ENCODE measurements around the gene ATP9B.
"Not testable (repeated sequence)": the region's sequence is repeated elsewhere in the genome, so short reads cannot be mapped to it uniquely, and the experiment has no call there.

The ATP9B gene

DNA sequence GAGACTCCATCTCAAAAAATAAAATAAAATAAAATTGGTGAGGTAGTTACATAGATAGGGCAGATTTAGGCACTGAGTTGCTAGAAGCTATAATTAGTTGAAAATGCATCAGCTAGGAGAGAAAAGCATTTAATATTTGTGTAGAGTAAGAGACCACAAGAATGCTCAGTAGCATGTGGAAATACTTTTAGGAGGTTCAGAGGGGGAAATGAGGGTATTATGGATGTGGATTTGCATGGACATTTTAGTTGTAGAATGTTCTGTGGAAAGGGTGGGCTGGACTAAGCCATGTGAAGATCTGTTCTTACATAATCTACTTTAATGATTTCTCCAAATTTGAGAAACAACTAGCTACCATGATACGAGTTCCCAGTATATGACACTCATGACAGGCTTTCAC is 95.5 kb downstream of the ATP9B start:
- TF ChIP-seq, protein P1, sequence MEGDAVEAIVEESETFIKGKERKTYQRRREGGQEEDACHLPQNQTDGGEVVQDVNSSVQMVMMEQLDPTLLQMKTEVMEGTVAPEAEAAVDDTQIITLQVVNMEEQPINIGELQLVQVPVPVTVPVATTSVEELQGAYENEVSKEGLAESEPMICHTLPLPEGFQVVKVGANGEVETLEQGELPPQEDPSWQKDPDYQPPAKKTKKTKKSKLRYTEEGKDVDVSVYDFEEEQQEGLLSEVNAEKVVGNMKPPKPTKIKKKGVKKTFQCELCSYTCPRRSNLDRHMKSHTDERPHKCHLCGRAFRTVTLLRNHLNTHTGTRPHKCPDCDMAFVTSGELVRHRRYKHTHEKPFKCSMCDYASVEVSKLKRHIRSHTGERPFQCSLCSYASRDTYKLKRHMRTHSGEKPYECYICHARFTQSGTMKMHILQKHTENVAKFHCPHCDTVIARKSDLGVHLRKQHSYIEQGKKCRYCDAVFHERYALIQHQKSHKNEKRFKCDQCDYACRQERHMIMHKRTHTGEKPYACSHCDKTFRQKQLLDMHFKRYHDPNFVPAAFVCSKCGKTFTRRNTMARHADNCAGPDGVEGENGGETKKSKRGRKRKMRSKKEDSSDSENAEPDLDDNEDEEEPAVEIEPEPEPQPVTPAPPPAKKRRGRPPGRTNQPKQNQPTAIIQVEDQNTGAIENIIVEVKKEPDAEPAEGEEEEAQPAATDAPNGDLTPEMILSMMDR (IDR thresholded peaks at IDR 0.05; ENCODE audit: insufficient read depth, missing control alignments), result no peak
- FAIRE-seq (peak; percentile 92), DNase-seq (ENCODE audit: insufficient read length, low spot score) (no peak)

DNA sequence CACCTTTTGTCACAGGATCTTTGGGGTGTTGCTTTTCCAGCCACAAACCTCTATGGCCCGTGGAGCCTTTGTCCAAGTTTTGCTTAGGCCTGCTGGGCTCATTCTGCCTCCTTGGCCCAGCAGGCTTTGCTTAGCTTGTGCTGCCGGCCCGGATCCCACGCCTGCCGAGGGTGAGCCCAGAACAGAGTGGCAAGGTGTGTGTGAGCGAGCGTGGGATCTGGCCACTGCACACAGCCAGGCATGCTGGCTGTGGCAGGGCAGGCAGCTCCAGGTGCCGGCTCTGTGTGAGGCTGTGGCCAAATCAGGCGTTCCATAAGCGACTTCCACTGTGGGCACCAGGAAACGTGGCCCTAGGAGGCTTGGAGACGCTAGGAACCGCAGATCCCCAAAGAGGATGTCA is 97.5 kb downstream of the ATP9B start:
- TF ChIP-seq, protein P1 (IDR thresholded peaks at IDR 0.05; ENCODE audit: insufficient read depth, missing control alignments), result no peak
- no peak for FAIRE-seq
- DNase-seq (ENCODE audit: insufficient read length, low spot score), result no peak

DNA sequence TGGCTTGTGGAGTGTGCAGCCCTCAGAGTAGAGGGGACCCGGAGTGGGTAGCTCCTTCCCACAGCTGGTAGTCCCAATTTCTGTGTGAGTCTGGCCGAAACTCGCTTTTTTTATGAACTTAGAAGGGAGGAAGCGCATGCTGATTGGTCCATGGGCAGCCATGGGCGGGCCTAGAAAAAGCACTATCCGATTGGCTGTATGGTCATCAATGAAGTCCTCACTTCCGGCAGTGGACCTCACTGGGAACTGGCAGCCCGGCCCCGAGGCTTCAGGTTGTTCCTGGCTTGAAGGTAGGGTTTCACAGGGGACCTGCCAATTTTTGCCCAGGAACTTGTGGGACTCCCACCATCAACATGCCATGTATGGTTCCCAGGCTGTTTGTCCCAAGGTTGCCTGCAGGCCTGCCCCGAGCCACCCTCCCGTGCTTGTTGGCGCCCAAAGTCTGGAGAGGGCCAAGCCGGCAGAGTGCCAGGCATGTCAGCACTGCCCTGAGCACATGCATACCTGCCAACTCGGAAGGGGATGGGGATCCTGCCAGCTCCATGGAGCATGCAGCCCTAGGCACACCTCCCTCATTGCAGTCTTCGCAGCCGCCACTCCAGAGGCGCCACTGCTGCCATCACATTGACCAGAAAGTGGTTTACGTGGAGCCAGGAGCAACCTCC is 98.5 kb downstream of the ATP9B start:
- DNase-seq (ENCODE audit: insufficient read length, low spot score), result no peak
- no peak for FAIRE-seq
- TF ChIP-seq, protein P1 (IDR thresholded peaks at IDR 0.05; ENCODE audit: insufficient read depth, missing control alignments), result no peak

DNA sequence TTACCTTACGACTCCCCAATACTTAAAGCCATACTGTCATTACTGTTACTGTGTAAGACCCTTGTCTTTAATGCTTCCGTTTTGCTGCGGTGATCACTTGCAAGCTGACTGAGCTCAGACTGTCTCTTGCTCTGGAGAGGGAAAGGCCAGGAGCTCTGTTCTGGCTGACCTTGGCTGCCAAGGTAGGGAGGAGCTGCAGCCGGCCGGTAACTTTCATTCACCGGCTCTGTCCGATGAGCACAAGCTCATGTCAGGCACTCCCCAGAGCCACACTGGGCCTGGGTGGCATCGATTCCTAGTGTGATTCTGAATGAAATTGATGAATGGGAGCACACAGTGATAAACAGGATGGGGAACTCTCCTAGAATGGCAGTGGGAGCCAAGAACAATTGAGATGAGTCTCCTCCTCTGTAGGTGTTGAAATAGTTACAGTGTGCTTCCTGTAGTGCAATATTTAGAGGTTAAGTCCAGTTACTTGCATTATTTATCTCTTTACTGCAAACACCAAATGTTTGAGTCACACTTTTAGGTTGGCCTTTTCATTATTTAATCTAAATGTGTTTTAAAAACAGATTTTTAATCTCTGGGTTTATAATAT is 100.9 kb downstream of the ATP9B start:
- FAIRE-seq (no peak), DNase-seq (ENCODE audit: insufficient read length, low spot score) (no peak)
- TF ChIP-seq, protein P1 (IDR thresholded peaks at IDR 0.05; ENCODE audit: insufficient read depth, missing control alignments), result no peak

DNA sequence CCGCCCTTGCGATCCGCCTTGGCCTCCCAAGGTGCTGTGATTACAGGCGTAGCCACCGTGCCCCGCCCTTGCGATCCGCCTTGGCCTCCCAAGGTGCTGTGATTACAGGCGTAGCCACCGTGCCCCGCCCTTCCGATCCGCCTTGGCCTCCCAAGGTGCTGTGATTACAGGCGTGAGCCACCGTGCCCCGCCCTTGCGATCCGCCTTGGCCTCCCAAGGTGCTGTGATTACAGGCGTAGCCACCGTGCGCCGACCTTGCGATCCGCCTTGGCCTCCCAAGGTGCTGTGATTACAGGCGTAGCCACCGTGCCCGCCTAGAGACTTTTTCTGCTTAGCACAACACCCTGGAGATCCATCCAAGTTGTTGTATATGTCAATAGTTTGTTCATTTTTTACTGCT is 103.1 kb downstream of the ATP9B start:
- not testable (repeated sequence) for DNase-seq (ENCODE audit: insufficient read length, low spot score); FAIRE-seq

DNA sequence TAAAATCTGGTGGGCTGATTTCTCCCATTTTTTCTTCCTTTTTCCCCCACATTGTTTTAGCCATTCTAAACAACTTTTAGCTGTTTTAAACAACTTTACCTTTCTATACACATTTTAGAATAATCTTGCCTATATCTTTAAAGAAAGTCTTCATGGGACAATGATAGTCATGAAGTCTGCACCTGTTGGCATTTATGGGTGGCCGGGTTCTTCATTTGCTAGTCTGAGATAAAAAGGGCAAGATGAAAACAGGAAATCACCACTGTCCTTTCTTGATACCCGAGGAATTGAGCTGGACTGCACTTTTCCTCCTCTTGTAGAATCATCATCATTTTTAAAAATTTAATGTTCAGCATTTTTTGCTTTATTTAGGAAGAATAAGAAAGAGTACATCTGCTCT is 104.5 kb downstream of the ATP9B start:
- FAIRE-seq, result no peak
- TF ChIP-seq, protein P1 (IDR thresholded peaks at IDR 0.05; ENCODE audit: insufficient read depth, missing control alignments), result no peak
- no peak for DNase-seq (ENCODE audit: insufficient read length, low spot score)

DNA sequence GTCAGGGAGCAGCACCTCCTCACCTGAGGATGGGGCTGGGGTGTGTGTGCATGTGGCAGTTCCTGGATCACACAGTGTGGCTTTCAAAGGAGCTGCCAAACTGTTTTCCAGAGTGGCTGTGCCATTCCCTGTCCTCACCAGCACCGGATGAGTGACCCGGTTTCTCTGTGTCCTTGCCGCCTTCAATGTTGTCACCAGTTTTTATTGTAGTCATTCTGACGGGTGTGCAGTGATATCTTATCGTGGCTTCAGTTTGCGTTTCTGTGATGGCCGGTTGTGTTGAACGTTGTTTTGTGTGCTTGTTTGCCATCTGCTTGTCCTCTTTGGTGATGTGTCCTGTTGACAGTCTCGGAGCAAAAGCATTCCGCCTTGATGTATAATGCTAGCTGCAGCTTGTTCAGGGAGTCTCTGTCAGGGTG is 108.9 kb downstream of the ATP9B start:
- DNase-seq (ENCODE audit: insufficient read length, low spot score) (no peak), FAIRE-seq (no peak)

More for the DNA sequence above, 108.9 kb downstream of the ATP9B start:
- TF ChIP-seq, protein P1 (IDR thresholded peaks at IDR 0.05; ENCODE audit: insufficient read depth, missing control alignments), result no peak

Data from D721Med (cell line).